Measurements from ENCODE around the gene FBXO34.
"Not testable (repeated sequence)": the region's sequence is repeated elsewhere in the genome, so short reads cannot be mapped to it uniquely, and the experiment has no call there.

FBXO34 gene

GRCh38 chr14:55348766-55349453, 77.7 kb downstream of the FBXO34 start:
- no peak for DNase-seq (ENCODE audit: low read depth)

- no peak for DNase-seq (ENCODE audit: low read depth)
Observed at GRCh38 chr14:55349565-55349964, 78.3 kb downstream of the FBXO34 start.

GRCh38 chr14:55350461-55350860, 79.2 kb downstream of the FBXO34 start:
- no peak for DNase-seq (ENCODE audit: low read depth)

GRCh38 chr14:55351111-55351510, 79.9 kb downstream of the FBXO34 start:
- no peak for DNase-seq (ENCODE audit: low read depth)

GRCh38 chr14:55352201-55352600, 81.0 kb downstream of the FBXO34 start:
- no peak for DNase-seq (ENCODE audit: low read depth)

- DNase-seq (ENCODE audit: low read depth): no peak
Observed at GRCh38 chr14:55353686-55354467, 82.7 kb downstream of the FBXO34 start.

GRCh38 chr14:55354500-55354899, 83.3 kb downstream of the FBXO34 start:
- no peak for DNase-seq (ENCODE audit: low read depth)

- DNase-seq (ENCODE audit: low read depth): no peak
Observed at GRCh38 chr14:55355922-55356321, 84.7 kb downstream of the FBXO34 start.

- DNase-seq (ENCODE audit: low read depth): no peak
Observed at GRCh38 chr14:55356913-55357312, 85.7 kb downstream of the FBXO34 start.

- DNase-seq (ENCODE audit: low read depth): no peak
Observed at GRCh38 chr14:55359307-55359706, 88.1 kb downstream of the FBXO34 start.

GRCh38 chr14:55361190-55361589, 90.0 kb downstream of the FBXO34 start:
- DNase-seq (ENCODE audit: low read depth): no peak

- no peak for DNase-seq (ENCODE audit: low read depth)
Observed at GRCh38 chr14:55366271-55366670, 95.0 kb downstream of the FBXO34 start.

- no peak for DNase-seq (ENCODE audit: low read depth)
Observed at GRCh38 chr14:55370883-55371455, 99.7 kb downstream of the FBXO34 start.

- DNase-seq (ENCODE audit: low read depth): no peak
Observed at GRCh38 chr14:55372423-55372822, 101.2 kb downstream of the FBXO34 start.

- no peak for DNase-seq (ENCODE audit: low read depth)
Observed at GRCh38 chr14:55372825-55373224, 101.6 kb downstream of the FBXO34 start.

GRCh38 chr14:55373784-55374705, 102.8 kb downstream of the FBXO34 start:
- DNase-seq (ENCODE audit: low read depth): no peak

GRCh38 chr14:55374771-55375170, 103.5 kb downstream of the FBXO34 start:
- no peak for DNase-seq (ENCODE audit: low read depth)

GRCh38 chr14:55377236-55377635, 106.0 kb downstream of the FBXO34 start:
- no peak for DNase-seq (ENCODE audit: low read depth)

GRCh38 chr14:55381040-55381439, 109.8 kb downstream of the FBXO34 start:
- DNase-seq (ENCODE audit: low read depth): no peak

GRCh38 chr14:55381561-55381960, 110.3 kb downstream of the FBXO34 start:
- no peak for DNase-seq (ENCODE audit: low read depth)

GRCh38 chr14:55382483-55382882, 111.3 kb downstream of the FBXO34 start:
- DNase-seq (ENCODE audit: low read depth): no peak

GRCh38 chr14:55383056-55383466, 111.8 kb downstream of the FBXO34 start:
- not testable (repeated sequence) for DNase-seq (ENCODE audit: low read depth)
